HFF-Myc (cell line): ENCODE data around the gene DUSP15.

Experiments used
- DNase-seq: peaks from one replicate; pipeline ENCODE4 v3.0.0-alpha.2; 2011; ENCODE audit warnings: low read depth; ENCODE audit errors: extremely low read depth
- H3K4me3 ChIP-seq: replicated peaks from 2 replicates; pipeline ENCODE4 v1.5.1; 2011; ENCODE audit warnings: low read depth, mild to moderate bottlenecking, control low read depth, low read length
- TF ChIP-seq, protein P1 (sequence below): IDR thresholded peaks from 2 replicates; pipeline ENCODE4 v1.5.1; 2012; ENCODE audit warnings: mild to moderate bottlenecking, low read depth, low read length, control low read depth; ENCODE audit errors: missing control alignments

Gene DUSP15

DNA sequence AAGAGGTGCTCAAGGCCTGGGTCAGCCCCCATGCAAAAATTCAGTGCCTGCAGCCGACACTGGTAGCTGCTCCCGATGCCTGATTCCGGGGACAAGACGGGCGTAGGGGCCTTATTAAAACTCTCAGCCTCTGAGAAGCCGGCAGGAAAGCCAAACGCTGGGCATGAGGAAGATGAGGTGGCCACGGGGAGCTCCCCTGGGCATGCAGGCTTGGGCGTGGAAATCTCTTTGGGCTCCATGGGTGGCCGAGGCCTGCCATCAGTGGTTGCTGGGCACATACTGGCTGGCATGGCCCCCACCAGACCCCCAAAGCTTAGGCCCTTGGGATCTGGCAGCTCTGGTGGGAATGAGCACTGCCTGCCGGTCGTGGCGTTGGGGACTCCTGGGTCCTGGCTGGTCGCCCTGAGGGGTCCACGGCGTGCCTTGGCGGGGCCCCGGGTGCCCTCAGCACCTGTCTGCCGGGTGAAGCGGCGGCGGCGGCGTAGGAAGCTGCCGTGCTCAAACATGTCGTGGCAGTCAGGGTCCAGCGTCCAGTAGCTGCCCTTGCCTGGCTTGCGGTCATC lies 25.5 kb downstream of the DUSP15 start:
- DNase-seq: no peak
- no peak overlapping the region for H3K4me3 ChIP-seq
- TF ChIP-seq, protein P1, sequence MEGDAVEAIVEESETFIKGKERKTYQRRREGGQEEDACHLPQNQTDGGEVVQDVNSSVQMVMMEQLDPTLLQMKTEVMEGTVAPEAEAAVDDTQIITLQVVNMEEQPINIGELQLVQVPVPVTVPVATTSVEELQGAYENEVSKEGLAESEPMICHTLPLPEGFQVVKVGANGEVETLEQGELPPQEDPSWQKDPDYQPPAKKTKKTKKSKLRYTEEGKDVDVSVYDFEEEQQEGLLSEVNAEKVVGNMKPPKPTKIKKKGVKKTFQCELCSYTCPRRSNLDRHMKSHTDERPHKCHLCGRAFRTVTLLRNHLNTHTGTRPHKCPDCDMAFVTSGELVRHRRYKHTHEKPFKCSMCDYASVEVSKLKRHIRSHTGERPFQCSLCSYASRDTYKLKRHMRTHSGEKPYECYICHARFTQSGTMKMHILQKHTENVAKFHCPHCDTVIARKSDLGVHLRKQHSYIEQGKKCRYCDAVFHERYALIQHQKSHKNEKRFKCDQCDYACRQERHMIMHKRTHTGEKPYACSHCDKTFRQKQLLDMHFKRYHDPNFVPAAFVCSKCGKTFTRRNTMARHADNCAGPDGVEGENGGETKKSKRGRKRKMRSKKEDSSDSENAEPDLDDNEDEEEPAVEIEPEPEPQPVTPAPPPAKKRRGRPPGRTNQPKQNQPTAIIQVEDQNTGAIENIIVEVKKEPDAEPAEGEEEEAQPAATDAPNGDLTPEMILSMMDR: no peak

DNA sequence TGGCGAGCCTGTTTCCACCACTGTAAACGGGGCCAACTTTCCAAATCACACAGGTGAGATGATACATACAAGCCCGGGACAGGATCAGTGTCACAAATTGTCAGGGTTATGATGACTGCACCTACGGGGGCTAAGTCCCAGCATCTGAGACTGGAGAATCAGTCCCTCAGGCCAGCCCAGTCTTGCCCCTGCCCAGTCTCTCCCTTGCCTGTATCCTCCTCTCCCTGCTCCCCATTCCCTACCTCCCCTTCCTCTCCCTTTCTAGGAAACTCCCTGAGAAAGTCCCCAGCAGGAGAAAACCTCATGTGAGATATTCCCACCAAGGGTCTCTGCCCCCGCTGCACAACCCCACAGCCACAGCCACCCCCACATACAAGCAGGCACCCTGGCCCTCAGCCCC lies 26.4 kb downstream of the DUSP15 start:
- TF ChIP-seq, protein P1: no peak
- H3K4me3 ChIP-seq: no peak overlapping the region
- DNase-seq: no peak

DNA sequence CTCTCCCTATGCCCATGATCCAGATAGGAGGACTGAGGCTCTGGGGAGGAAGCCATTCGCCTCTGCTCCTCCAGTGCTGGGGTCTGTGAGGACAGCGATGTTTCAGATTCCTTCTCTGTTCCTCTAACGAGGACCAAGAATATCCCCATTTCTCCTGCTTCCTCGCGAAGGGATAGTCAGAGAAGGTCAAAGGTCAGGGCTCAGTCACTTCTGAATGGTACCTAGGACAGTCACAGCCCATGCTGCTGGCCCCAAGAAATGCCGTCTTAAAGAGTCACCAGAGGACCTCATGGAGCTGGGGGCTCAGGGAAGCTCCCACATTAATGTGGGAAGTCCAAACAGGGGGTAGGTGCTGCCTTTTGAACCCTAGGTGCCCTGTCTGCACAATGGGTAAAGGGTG lies 27.0 kb downstream of the DUSP15 start:
- DNase-seq: no peak
- no peak overlapping the region for H3K4me3 ChIP-seq
- TF ChIP-seq, protein P1: no peak

DNA sequence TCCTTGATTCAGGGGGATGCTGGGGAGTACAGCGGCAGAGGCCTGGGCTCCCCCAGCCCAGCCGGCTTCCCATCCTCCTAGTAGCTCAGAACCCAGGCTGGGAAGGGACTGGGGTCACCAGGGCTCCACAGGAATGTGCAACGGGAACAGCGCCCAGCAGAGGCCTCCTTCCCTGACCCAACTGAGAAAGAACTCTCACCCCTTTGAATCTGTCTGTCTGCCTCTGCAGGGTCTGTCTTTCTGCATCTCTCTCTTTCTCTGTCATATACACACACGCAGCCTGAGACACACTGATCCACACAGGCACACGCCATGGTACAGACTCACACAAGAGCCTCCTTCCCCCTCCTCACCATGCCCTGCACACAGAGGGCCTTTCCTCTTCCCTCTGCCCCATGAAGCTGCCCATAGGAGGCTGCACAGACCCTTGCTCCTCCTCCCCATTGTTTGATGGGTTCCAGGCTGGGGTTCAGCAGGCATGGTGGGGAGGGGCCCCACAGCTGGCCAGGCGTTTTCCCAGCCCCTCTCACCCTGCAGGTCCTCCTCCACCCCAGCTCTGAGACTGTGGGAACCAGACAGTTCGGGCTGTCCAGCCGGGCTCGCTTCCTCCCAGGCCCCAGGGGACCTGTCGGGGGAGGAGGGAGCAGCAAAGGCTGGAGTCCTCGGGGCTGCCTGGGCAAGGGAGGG lies 27.7 kb downstream of the DUSP15 start:
- no peak overlapping the region for H3K4me3 ChIP-seq
- no peak for DNase-seq
- TF ChIP-seq, protein P1: no peak

DNA sequence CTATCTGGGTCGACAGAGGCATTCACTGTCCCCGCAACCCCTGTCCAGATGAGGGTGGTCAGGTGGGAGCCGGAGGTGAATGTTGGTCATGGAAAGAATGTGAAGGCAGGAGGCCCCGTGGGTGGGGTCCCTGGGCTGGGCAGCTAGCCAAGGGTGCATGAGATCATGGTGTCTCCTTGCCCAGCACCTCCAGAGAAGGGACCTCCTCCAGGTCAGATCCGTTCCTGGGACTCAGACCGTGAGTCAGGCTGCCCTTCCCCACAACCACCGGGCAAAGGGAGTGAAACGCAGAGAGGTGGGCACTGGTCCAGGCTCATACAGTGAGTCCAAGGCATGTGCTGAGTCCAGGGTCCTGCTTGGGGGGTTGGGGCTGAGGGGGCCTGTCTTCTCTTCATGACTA lies 28.4 kb downstream of the DUSP15 start:
- H3K4me3 ChIP-seq: no peak overlapping the region
- DNase-seq: no peak
- TF ChIP-seq, protein P1: no peak

DNA sequence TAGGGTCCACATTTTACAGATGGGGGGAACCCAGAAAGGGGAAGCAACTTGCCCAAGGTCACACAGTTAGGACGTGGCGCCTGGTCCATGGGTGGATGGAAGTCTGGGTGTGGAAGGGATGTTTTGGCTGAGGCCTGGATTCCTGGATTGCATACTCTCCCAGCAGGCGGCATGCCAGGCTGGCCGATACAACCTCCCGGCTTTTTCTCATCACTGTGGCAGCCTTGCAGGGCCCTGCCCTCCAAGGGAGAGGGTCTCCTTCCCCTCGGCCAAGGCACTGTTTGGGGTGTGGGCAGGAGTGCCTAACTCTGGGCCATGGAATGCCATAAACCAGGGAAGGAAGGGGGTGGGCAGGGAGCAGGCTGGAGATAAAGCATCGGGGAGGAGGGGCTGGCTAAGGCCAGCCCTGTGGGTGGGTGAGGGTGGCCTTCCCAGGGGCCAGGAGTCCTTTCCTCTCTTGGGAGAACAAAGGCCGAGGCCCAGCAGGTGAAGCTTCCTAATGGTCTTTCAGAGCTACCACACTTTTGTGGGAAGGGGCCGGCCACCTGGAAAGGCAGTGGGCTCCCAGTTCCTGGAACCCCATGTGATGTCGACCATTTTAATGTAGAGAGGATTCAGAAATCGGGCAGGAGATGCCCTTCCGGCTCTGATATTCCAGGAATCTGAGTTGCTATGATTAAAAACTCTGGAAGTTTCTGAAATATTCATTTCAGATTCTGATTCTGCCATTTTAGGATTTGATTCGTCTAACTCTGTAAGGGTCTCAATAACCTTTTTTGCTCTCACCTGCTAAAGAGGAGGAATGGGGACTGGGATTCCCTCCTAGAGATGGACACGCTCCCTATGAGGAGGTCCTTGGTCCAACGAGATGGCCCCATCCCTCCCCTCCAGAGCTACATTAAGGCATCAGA lies 29.2 kb downstream of the DUSP15 start:
- DNase-seq: no peak
- no peak overlapping the region for H3K4me3 ChIP-seq
- TF ChIP-seq, protein P1: no peak
